ENCODE measurements around the gene GLB1L3. TPM values are rescaled to one million over a fixed set of nuclear protein-coding genes. Genes with fewer than 3 reads are reported as not detected.
"Not testable (repeated sequence)": the region's sequence is repeated elsewhere in the genome, so short reads cannot be mapped to it uniquely, and the experiment has no call there.

Gene GLB1L3
- total RNA-seq, 1 donor from 2014 or later: not detected

GRCh38 chr11:134339756-134340155 lies 63.6 kb downstream of the GLB1L3 start:
- TF ChIP-seq, protein P1, sequence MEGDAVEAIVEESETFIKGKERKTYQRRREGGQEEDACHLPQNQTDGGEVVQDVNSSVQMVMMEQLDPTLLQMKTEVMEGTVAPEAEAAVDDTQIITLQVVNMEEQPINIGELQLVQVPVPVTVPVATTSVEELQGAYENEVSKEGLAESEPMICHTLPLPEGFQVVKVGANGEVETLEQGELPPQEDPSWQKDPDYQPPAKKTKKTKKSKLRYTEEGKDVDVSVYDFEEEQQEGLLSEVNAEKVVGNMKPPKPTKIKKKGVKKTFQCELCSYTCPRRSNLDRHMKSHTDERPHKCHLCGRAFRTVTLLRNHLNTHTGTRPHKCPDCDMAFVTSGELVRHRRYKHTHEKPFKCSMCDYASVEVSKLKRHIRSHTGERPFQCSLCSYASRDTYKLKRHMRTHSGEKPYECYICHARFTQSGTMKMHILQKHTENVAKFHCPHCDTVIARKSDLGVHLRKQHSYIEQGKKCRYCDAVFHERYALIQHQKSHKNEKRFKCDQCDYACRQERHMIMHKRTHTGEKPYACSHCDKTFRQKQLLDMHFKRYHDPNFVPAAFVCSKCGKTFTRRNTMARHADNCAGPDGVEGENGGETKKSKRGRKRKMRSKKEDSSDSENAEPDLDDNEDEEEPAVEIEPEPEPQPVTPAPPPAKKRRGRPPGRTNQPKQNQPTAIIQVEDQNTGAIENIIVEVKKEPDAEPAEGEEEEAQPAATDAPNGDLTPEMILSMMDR (IDR thresholded peaks at IDR 0.05; ENCODE audit: borderline replicate concordance): no peak
- Histone ChIP-seq H3K4me1 (no peaks in the 10 kb centered on the region), H3K27ac (replicated peaks) (no peak overlapping the region), H3K36me3 (no peaks in the 10 kb centered on the region), H3K27me3 (ENCODE audit: low read depth) (peaks cover 67% of the 10 kb centered on the region), H3K9me3 (replicated peaks) (no peaks in the 10 kb centered on the region), H3K4me3 (no peak overlapping the region)
- no peak for DNase-seq
- intact Hi-C loops (cut with micrococcal nuclease): no loop called here

DNA sequence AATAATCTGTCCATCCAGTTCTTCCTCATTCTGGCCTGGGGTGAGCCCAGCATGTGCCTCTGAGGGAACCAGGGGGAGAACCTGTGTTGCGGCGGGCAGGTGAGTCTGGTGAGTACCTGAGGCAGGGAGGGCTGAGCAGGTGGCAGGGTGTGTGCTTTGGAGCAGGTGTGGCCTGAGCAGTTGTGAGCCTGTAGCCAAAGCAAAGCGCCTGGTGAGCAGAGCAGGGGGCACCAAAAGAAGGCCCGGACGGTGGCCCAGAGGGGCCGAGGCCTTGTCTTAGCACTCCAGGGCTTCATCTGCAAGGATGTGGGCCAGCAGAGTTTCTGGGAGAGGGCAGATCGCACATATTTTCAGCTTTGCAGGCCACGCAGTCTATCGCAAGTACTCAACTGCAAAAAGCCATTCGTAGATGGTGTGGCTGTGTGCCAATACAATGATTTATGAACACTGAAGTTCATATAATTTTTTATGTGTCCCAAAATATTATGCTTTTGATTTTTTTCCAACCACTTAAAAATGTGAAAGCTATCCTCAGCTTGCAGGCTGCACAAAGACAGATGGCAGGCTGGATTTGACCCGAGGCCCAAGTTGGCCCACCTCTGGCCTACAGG lies 64.3 kb downstream of the GLB1L3 start:
- Histone ChIP-seq H3K36me3 (no peaks in the 10 kb centered on the region), H3K27me3 (ENCODE audit: low read depth) (peaks cover 67% of the 10 kb centered on the region), H3K4me1 (no peaks in the 10 kb centered on the region), H3K4me3 (no peak overlapping the region), H3K27ac (replicated peaks) (no peak overlapping the region), H3K9me3 (replicated peaks) (no peaks in the 10 kb centered on the region)
- DNase-seq: no peak
- TF ChIP-seq, protein P1 (IDR thresholded peaks at IDR 0.05; ENCODE audit: borderline replicate concordance): no peak
- intact Hi-C loops (cut with micrococcal nuclease): no loop called here

- Histone ChIP-seq H3K4me3 (no peak overlapping the region), H3K36me3 (no peaks in the 10 kb centered on the region), H3K27me3 (ENCODE audit: low read depth) (peaks cover 72% of the 10 kb centered on the region), H3K27ac (replicated peaks) (no peak overlapping the region), H3K9me3 (replicated peaks) (no peaks in the 10 kb centered on the region), H3K4me1 (no peaks in the 10 kb centered on the region)
- no peak for DNase-seq
- intact Hi-C loops (cut with micrococcal nuclease): no loop called here
- TF ChIP-seq, protein P1 (IDR thresholded peaks at IDR 0.05; ENCODE audit: borderline replicate concordance): no peak
These were observed 65.8 kb downstream of the GLB1L3 start for GRCh38 chr11:134341805-134342571.

DNA sequence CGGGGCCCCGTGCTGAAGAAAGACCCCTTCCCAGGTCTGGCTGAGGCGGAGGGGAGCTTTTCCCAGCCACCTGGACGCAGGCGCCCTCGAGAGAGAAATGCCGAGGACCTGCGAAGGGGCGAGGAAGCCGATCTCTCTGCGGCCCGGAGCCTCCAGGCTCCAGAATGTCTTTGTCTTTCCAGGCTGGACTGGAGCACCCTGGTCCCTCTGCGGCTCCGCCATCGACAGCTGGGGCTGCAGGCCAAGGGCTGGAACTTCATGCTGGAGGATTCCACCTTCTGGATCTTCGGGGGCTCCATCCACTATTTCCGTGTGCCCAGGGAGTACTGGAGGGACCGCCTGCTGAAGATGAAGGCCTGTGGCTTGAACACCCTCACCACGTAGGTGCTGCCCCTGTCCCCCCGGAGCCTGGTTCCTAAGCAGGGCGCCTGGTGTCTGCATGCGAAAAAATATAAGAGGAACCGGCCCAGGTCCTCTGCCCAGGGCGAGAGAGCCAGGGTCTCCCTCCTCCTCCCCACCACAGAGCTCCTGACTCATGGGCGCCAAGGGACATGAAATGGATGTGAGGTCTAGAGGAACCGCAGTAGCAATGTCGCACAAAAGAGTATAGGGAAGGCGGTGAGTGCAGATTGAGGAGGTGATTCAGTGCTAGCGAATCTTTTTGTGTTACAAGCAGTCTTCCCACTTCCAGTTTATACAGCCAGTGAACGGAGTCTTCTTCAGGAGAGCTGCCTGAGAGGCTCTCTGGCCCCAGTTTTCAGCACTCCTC lies 66.6 kb downstream of the GLB1L3 start:
- peaks cover 73% of the 10 kb centered on the region for H3K27me3 ChIP-seq (ENCODE audit: low read depth)
- no peak overlapping the region for H3K27ac ChIP-seq (replicated peaks)
- intact Hi-C loops (cut with micrococcal nuclease): no loop called here
- no peaks in the 10 kb centered on the region for H3K9me3 ChIP-seq (replicated peaks)
- no peak for DNase-seq
- no peaks in the 10 kb centered on the region for H3K36me3 ChIP-seq
- TF ChIP-seq, protein P1 (IDR thresholded peaks at IDR 0.05; ENCODE audit: borderline replicate concordance): no peak
- H3K4me1 ChIP-seq: no peaks in the 10 kb centered on the region
- H3K4me3 ChIP-seq: no peak overlapping the region

DNA sequence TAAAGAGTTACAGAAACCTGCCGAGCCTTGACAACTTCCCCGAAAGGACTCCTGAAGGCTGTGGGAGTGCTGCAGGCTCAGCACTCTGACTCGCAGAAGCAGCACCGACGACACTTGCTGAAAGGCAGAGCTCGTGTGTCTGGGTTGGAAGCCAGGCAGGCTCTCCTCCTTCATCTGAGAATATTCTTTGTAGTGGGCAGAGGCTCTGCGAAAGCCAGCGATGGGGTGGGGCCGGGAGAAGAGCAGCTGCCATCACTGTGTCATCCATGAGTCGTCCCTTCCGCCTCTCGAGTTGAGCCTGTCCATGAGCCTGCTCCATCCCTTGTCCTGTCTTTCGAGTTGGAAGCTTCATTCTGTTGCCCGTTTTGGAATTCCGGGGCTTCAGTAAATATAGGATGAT lies 67.5 kb downstream of the GLB1L3 start:
- Histone ChIP-seq H3K36me3 (no peaks in the 10 kb centered on the region), H3K27me3 (ENCODE audit: low read depth) (peaks cover 67% of the 10 kb centered on the region), H3K9me3 (replicated peaks) (no peaks in the 10 kb centered on the region), H3K27ac (replicated peaks) (no peak overlapping the region), H3K4me1 (no peaks in the 10 kb centered on the region), H3K4me3 (no peak overlapping the region)
- intact Hi-C loops (cut with micrococcal nuclease): no loop called here
- DNase-seq: no peak
- TF ChIP-seq, protein P1 (IDR thresholded peaks at IDR 0.05; ENCODE audit: borderline replicate concordance): no peak

- intact Hi-C loops (cut with micrococcal nuclease): not testable (repeated sequence)
These were observed 68.5 kb downstream of the GLB1L3 start for GRCh38 chr11:134344497-134345236.

More at GRCh38 chr11:134344497-134345236, 68.5 kb downstream of the GLB1L3 start:
- H3K4me3 ChIP-seq; H3K4me1 ChIP-seq; DNase-seq; H3K9me3 ChIP-seq (replicated peaks); H3K36me3 ChIP-seq; H3K27ac ChIP-seq (replicated peaks): not testable (repeated sequence)
- peaks cover 68% of the 10 kb centered on the region for H3K27me3 ChIP-seq (ENCODE audit: low read depth)

Measured in left ventricle myocardium inferior (tissue), 1 donor.